Measurements from ENCODE around the gene RAB40C.

GRCh38 chr16:577796-578195 lies 12.1 kb upstream of the RAB40C start:
- TF ChIP-seq, protein P1, sequence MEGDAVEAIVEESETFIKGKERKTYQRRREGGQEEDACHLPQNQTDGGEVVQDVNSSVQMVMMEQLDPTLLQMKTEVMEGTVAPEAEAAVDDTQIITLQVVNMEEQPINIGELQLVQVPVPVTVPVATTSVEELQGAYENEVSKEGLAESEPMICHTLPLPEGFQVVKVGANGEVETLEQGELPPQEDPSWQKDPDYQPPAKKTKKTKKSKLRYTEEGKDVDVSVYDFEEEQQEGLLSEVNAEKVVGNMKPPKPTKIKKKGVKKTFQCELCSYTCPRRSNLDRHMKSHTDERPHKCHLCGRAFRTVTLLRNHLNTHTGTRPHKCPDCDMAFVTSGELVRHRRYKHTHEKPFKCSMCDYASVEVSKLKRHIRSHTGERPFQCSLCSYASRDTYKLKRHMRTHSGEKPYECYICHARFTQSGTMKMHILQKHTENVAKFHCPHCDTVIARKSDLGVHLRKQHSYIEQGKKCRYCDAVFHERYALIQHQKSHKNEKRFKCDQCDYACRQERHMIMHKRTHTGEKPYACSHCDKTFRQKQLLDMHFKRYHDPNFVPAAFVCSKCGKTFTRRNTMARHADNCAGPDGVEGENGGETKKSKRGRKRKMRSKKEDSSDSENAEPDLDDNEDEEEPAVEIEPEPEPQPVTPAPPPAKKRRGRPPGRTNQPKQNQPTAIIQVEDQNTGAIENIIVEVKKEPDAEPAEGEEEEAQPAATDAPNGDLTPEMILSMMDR (IDR thresholded peaks at IDR 0.05), result no peak
- TF ChIP-seq POLR2A (IDR thresholded peaks at IDR 0.05; ENCODE audit: low read length) (no peak), HOXB13 (CRISPR knock-in tag; IDR thresholded peaks at IDR 0.05; ENCODE audit: low read depth) (no peak)

Measured in A549 (cell line).